Measurements from ENCODE around the gene ARHGEF19. TPM values are rescaled to one million over a fixed set of nuclear protein-coding genes. Genes with fewer than 3 reads are reported as not detected.

ARHGEF19 gene
- 3.5 and 6.3 TPM in 2 replicates for total RNA-seq

DNA sequence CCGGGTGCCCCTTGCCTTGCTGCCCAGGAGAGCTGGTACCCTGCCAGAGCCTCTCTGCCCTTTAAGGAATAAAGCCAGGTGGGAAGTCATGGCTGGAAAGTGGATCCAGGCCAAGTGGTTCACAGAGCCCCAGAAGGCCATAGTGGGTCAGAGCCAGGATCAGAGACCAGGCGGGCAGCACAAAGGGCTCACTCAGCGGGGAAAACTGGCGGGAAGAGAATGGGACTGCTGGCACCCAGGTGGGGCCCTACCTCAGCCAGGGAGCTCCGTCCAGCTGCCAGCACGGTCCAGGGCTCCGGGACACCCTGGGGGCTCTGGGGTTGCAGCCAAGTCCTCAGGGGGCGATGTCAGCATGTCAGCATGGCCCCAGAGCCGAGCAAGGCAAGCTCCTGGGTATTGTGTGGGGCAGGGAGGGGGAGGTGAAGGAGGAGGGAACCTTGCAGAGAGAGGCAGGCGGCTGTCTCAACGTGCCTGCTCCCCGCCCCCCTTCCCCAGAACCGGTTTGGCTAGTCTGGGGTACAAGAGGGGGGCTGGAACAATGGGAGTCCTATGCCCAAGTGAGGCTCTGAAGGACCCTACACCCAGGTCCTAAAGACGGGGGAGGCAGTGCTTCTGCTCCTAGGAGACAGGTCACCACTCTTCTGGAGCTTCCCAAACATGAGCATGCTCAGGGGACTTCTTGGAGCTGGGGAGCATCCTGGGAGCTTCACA lies at the start of gene ARHGEF19:
ARHGEF19 (minus strand) TSS at position 402 of the 711 bp plus-strand sequence. CDS start 3,598 bp downstream, outside the sequence.

DNA sequence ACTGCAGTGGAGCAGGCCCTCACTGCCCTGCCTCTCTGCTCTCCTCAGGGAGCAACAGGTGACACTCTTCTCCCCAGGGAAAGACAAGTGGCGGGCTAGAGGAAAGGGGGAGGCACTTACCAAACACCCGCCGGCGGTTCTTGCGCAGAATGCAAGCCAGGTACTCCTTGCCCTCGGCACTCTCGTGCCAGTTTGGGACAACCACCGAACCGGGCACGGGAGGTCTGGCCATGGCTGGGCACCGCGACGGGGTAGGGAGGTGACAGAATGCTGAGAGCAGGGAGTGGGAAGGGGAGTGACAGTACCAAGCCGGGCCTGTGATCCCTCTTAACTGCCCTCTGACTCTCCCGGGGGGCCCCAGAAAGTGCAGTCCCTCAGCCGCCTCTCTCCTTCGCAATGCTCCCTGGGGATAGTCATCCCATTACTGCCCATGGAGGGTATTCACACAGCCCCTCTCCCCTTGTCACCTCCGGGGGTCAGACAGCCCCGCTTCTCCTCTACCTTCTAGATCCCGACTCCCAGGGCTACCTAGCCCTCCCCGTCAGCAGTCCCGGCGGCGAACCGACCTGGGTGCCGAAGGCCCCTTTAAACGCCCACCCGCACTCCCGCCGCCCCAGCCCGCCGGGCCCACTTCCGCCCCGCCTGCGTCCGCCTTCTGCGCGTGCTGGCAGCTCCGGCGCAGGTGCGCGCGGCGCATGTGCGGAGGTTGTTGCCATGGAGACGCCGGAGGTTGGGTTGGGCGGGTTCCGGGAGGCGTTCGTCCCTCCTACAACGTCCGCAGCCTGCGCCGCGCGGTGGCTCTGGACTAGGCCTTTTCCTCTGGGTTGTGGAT lies 24.3 kb upstream of the ARHGEF19 start, which contains the start of gene CPLANE2:
CPLANE2 (minus strand) TSS at position 673 of the 832 bp plus-strand sequence; CDS start at position 232, 441 bp downstream.

DNA sequence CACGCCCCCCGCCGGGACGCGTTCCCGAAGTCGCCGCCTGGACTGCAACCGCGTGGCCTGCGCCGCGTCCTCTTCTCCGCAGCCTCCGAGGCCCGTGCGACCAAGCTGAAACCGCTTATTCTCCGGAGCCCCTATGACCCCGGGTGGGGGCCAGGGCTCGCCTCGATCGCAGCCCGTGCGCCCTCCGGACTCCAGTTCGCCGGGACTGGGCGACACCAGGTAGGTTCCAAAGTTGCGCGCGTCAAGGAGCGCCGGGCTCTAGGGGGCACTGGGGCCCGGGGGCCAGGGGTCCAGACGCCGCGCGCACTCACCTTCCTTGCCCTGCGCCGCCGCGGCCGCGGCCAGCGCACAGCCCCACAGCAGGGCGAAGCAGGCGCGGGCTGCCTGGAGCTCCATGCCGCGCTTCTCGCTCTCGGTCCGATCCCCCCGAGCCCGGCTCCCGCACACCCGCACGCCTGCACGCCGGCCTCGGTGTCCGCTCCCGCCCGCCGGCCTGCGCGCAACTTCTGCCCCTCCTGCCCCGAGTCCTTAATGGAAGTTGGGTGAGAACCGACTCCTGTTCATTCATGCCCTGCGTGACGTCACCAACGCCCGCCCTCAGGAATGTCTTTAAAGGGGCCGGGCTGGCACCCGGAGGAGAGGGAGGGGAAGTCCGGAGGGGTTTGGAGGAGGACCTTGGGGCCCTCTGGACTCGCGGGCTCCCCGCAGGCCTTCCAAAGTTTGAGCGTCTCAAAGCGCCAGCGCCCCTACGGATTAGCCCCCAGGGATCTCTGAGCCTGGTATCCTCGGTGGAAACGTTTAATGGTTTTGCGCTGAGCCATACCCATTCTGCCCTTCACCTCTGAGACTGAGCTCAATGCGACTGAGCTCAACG lies 56.7 kb downstream of the ARHGEF19 start, which contains the start of gene EPHA2:
EPHA2 (minus strand) TSS at position 533 of the 874 bp plus-strand sequence; CDS start at position 396, 137 bp downstream.

Other genes starting within 250 kb of the ARHGEF19 start
- 32.9 and 48.5 TPM in 2 replicates for gene ZBTB17, start 236.6 kb downstream of the ARHGEF19 start, total RNA-seq
- gene SRARP, start 208.4 kb downstream of the ARHGEF19 start, total RNA-seq, result not detected in 2 replicates
- gene HSPB7, start 194.6 kb downstream of the ARHGEF19 start, total RNA-seq, result 3.3 and 5.0 TPM in 2 replicates
- gene CLCNKA, start 190.6 kb downstream of the ARHGEF19 start, total RNA-seq, result under 0.01 and 0.17 TPM in 2 replicates
- gene CLCNKB, start 168.9 kb downstream of the ARHGEF19 start, total RNA-seq, result under 0.01 TPM in 1 of 2 replicates, not detected in the other
- gene FAM131C, start 139.0 kb downstream of the ARHGEF19 start, total RNA-seq, result 0.15 and 0.50 TPM in 2 replicates
- 4.2 and 10.1 TPM in 2 replicates for gene EPHA2, start 56.6 kb downstream of the ARHGEF19 start, total RNA-seq
- gene CPLANE2, start 24.5 kb upstream of the ARHGEF19 start, total RNA-seq, result 9.5 and 15.9 TPM in 2 replicates
- gene FBXO42, start 139.8 kb upstream of the ARHGEF19 start, total RNA-seq, result 13.4 and 15.4 TPM in 2 replicates
- gene SZRD1, start 154.6 kb upstream of the ARHGEF19 start, total RNA-seq, result 41.2 and 47.1 TPM in 2 replicates
- gene SPATA21, start 224.8 kb upstream of the ARHGEF19 start, total RNA-seq, result 0.17 TPM in 1 of 2 replicates, not detected in the other
- 86.5 and 108 TPM in 2 replicates for gene NECAP2, start 228.1 kb upstream of the ARHGEF19 start, total RNA-seq

Data from smooth muscle cell of trachea (primary cell).